Activated T-cell treated with anti-CD3 and anti-CD28 coated beads, Interleukin-2, amount 50 U/mL, for 72 hours (primary cell): Measurements from ENCODE around the gene CDCA8. TPM values are rescaled to one million over a fixed set of nuclear protein-coding genes. Genes with fewer than 3 reads are reported as not detected.
A peak's percentile ranks its signal among the peaks of the same experiment; 100 is the strongest.
"Not testable (repeated sequence)": the region's sequence is repeated elsewhere in the genome, so short reads cannot be mapped to it uniquely, and the experiment has no call there.

Experiments
- ATAC-seq, 2 donors: fragments of 150-1000 bp; cut with Tn5 transposase; replicated peaks in 1 of 2; 2 replicates each; pipeline ENCODE4 v1.10.0; 2021; ENCODE audit warnings: moderate library complexity in 2 of 2, mild to moderate bottlenecking in 1 of 2
- DNase-seq, 2 donors: peaks; one replicate each; pipeline ENCODE4 v3.0.0; 2021 to 2022; ENCODE audit warnings: mixed read lengths in 1 of 2
- H3K27ac Mint-ChIP-seq: one replicate; pipeline ENCODE4 v1.8.0; 2022; ENCODE audit warnings: mild to moderate bottlenecking, moderate library complexity, mixed read lengths
- H3K27me3 Mint-ChIP-seq: one replicate; pipeline ENCODE4 v1.8.0; 2022; ENCODE audit warnings: low read depth, mixed read lengths
- H3K36me3 Mint-ChIP-seq, 2 donors: one replicate each; pipeline ENCODE4 v1.8.0; 2022; ENCODE audit warnings: mixed read lengths in 2 of 2, mild to moderate bottlenecking in 1 of 2; ENCODE audit not compliant: insufficient read depth in 2 of 2
- H3K4me1 Mint-ChIP-seq: one replicate; pipeline ENCODE4 v1.8.0; 2022; ENCODE audit warnings: low read depth, mixed read lengths
- H3K4me3 Mint-ChIP-seq, 2 donors: one replicate each; pipeline ENCODE4 v1.8.0; 2022; ENCODE audit warnings: mild to moderate bottlenecking in 2 of 2, mixed read lengths in 2 of 2, moderate library complexity in 2 of 2
- H3K9me3 Mint-ChIP-seq, 2 donors: one replicate each; pipeline ENCODE4 v1.8.0; 2022; ENCODE audit warnings: mixed read lengths in 2 of 2
- total RNA-seq, 2 donors: library from RNA; stranded (reverse); gene quantifications; one replicate each; pipeline ENCODE4 v1.2.3, GENCODE V29; 2022

CDCA8 gene
- total RNA-seq, 2 donors from 2014 or later = 65.8 to 94.0 TPM

DNA sequence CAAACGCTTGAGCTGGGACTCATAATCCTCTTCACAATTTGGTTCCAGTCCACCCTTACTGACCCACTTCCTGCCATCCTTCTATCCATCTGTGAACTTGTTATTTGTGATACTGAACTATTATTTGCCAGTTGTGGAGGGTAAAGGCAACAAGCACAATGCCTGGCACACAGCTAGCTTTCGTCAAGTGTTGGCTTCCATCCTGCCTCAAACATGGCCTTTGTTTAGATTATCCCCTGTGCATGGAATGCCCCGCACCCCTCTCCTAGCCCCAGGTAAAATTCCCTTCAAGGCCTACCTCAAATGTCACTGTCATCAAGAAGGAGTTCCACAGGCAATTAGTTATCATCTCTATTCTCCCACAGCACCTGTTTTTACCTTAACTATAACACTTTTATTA, 11.4 kb upstream of the CDCA8 start:
- Mint-ChIP-seq H3K4me1 (peaks cover 6% of the 10 kb centered on the region), H3K27me3 (no peaks in the 10 kb centered on the region), H3K4me3 (no peak overlapping the region), H3K36me3 (peaks cover 10 to 12% of the 10 kb centered on the region in 2 donors), H3K9me3 (no peaks in the 10 kb centered on the region), H3K27ac (no peak overlapping the region)
- DNase-seq (no peak), ATAC-seq (no peak)

- Mint-ChIP-seq H3K27me3 (no peaks in the 10 kb centered on the region), H3K4me3 (no peak overlapping the region), H3K9me3 (no peaks in the 10 kb centered on the region), H3K36me3 (peaks cover 13 to 15% of the 10 kb centered on the region in 2 donors), H3K4me1 (peaks cover 6% of the 10 kb centered on the region), H3K27ac (peak overlapping the region; percentile 68)
- DNase-seq (peak; percentile 74 to 82), ATAC-seq (peak; percentile 58 to 76)
Measured at GRCh38 chr1:37682334-37682987, 9.9 kb upstream of the CDCA8 start.

DNA sequence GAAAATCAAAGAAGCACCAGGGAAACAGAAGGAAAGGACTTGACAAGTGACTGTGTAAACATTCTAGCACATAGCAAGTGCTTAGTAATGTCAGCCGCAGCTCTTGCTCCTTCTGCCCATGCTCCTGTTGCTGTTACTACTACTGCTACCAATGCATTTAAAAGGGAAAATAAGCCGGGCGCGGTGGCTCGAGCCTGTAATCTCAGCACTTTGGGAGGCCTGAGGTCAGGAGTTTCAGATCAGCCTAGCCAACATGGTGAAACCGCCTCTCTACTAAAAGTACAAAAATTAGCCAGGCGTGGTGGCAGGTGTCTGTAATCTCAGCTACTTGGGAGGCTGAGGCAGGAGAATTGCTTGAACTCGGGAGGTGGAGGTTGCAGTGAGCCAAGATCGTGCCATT, 8.1 kb upstream of the CDCA8 start:
- H3K4me3 Mint-ChIP-seq, H3K9me3 Mint-ChIP-seq, DNase-seq, ATAC-seq, H3K27me3 Mint-ChIP-seq: not testable (repeated sequence)
- H3K36me3 Mint-ChIP-seq = peaks cover 16 to 23% of the 10 kb centered on the region in 2 donors
- H3K27ac Mint-ChIP-seq = peak overlapping the region; percentile 75
- peaks cover 19% of the 10 kb centered on the region for H3K4me1 Mint-ChIP-seq

- Mint-ChIP-seq H3K9me3 (no peaks in the 10 kb centered on the region), H3K4me1 (peaks cover 27% of the 10 kb centered on the region), H3K4me3 (no peak overlapping the region), H3K36me3 (peaks cover 18 to 23% of the 10 kb centered on the region in 2 donors), H3K27ac (peak overlapping the region; percentile 11), H3K27me3 (no peaks in the 10 kb centered on the region)
- ATAC-seq = no peak
- no peak for DNase-seq
Measured at GRCh38 chr1:37685722-37686121, 6.6 kb upstream of the CDCA8 start.

DNA sequence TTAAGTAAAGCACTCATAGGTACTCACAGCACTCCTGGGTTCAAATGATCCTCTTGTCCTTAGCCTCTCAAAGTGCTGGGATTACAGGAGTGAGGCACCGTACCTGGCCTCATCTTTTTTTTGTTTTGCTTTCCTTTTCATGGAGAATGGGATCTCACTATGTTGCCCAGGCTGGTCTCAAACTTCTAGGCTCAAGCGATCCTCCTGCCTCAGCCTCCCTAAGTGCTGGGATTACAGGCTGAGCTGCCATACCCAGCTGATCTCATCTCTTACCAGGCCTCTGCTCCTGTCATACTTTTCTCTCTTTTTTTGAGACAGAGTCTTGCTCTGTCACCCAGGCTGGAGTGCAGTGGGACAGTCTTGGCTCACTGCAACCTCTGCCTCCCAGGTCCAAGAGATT, 4.6 kb upstream of the CDCA8 start:
- H3K9me3 Mint-ChIP-seq, H3K27me3 Mint-ChIP-seq, ATAC-seq, DNase-seq: not testable (repeated sequence)
- peaks cover 32% of the 10 kb centered on the region for H3K4me1 Mint-ChIP-seq
- peak overlapping the region in 1 of 2 donors; percentile 98 for H3K4me3 Mint-ChIP-seq
- peak overlapping the region; percentile 96 for H3K27ac Mint-ChIP-seq
- H3K36me3 Mint-ChIP-seq = peaks cover 17 to 19% of the 10 kb centered on the region in 2 donors

DNA sequence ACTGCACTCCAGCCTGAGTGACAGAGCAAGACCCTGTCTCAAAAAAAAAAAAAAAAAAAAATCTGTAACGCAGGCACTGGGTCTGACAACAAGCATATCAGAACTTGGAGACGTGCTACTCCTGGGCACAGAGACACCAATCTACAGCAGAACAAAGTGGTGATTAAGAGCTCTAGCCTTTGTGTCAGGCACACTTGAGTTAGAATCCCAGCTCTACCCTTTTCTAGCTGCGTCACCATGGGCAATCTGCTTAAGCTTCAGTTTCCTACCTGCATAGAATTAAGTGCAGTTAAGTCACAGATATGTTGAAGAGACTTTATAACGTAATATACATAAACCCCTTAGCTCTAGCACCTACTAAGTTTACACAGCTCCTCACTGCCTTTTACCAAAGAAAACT, 3.4 kb upstream of the CDCA8 start:
- H3K4me1 Mint-ChIP-seq = peaks cover 29% of the 10 kb centered on the region
- no peak for ATAC-seq
- H3K27ac Mint-ChIP-seq = peak overlapping the region; percentile 96
- DNase-seq = no peak
- H3K27me3 Mint-ChIP-seq = no peaks in the 10 kb centered on the region
- H3K4me3 Mint-ChIP-seq = peak overlapping the region; percentile 98 to 99
- H3K36me3 Mint-ChIP-seq = peaks cover 12 to 19% of the 10 kb centered on the region in 2 donors
- H3K9me3 Mint-ChIP-seq = no peaks in the 10 kb centered on the region

DNA sequence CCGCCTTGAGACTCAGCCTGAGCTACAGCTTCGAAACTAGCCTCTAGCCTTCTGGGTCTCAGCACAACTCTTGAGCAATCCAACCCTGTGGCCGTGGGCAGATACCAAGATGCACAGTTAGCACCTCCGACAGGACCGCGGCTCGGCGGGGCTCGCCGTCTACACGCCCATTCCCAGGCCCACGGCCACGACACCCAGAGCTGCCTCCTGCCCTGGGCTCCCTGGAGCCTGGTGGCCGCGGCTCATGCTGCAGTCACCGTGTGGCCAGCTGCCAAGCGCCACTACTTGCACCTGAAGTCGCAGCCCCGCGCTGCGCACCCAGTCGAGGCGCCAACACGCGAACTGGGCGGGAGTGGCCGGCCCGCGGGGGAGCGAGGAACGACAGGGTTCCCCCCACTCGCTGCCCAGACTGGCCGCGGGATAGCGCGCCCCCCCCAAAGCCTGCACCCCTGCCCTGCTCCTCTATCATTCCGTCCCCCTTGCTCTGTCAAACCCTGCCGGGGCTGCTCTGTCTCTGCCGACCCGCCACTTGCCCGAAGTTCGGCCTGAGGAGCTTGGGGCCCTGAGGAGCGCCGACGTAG, 729 bp upstream of the CDCA8 start:
- no peaks in the 10 kb centered on the region for H3K27me3 Mint-ChIP-seq
- DNase-seq = peak; percentile 47 to 51
- peaks cover 8 to 25% of the 10 kb centered on the region in 2 donors for H3K36me3 Mint-ChIP-seq
- H3K4me3 Mint-ChIP-seq = peak overlapping the region; percentile 98 to 99
- peak overlapping the region; percentile 56 for H3K27ac Mint-ChIP-seq
- peak; percentile 5 to 8 for ATAC-seq
- H3K4me1 Mint-ChIP-seq = peaks cover 35% of the 10 kb centered on the region
- no peaks in the 10 kb centered on the region for H3K9me3 Mint-ChIP-seq

DNA sequence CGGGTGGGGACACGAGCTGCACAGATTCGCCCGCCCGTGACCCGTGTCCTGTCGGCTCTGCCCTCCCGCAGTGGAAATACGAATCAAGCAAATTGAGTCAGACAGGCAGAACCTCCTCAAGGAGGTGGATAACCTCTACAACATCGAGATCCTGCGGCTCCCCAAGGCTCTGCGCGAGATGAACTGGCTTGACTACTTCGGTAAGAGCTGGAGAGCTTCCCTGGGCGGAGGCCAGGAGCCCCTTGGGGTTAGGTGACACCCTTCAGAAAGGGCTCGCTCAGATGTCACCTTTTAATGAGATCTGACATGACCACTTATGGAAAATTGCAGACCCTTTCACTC, 489 bp downstream of the CDCA8 start:
- H3K4me1 Mint-ChIP-seq = peaks cover 35% of the 10 kb centered on the region
- no peak for DNase-seq
- ATAC-seq = no peak

GRCh38 chr1:37697090-37697489, 4.8 kb downstream of the CDCA8 start:
- DNase-seq = no peak
- H3K27me3 Mint-ChIP-seq = no peaks in the 10 kb centered on the region

More for the DNA sequence above, 489 bp downstream of the CDCA8 start:
- Mint-ChIP-seq H3K36me3 (peaks cover 8 to 25% of the 10 kb centered on the region in 2 donors), H3K27ac (peak overlapping the region; percentile 62), H3K9me3 (no peaks in the 10 kb centered on the region), H3K4me3 (peak overlapping the region; percentile 98 to 99), H3K27me3 (no peaks in the 10 kb centered on the region)

GRCh38 chr1:37697737-37698136, 5.4 kb downstream of the CDCA8 start:
- no peak for ATAC-seq
- no peak for DNase-seq
- H3K4me1 Mint-ChIP-seq = peaks cover 20% of the 10 kb centered on the region
- peaks cover 20 to 46% of the 10 kb centered on the region in 2 donors for H3K36me3 Mint-ChIP-seq
- no peaks in the 10 kb centered on the region for H3K9me3 Mint-ChIP-seq
- H3K27ac Mint-ChIP-seq = peak overlapping the region; percentile 20
- peak overlapping the region in 1 of 2 donors; percentile 32 for H3K4me3 Mint-ChIP-seq
- H3K27me3 Mint-ChIP-seq = no peaks in the 10 kb centered on the region

More at GRCh38 chr1:37697090-37697489, 4.8 kb downstream of the CDCA8 start:
- H3K27ac Mint-ChIP-seq = no peak overlapping the region
- H3K36me3 Mint-ChIP-seq = peaks cover 17 to 42% of the 10 kb centered on the region in 2 donors
- peaks cover 20% of the 10 kb centered on the region for H3K4me1 Mint-ChIP-seq
- ATAC-seq = no peak
- H3K4me3 Mint-ChIP-seq = no peak overlapping the region
- no peaks in the 10 kb centered on the region for H3K9me3 Mint-ChIP-seq

DNA sequence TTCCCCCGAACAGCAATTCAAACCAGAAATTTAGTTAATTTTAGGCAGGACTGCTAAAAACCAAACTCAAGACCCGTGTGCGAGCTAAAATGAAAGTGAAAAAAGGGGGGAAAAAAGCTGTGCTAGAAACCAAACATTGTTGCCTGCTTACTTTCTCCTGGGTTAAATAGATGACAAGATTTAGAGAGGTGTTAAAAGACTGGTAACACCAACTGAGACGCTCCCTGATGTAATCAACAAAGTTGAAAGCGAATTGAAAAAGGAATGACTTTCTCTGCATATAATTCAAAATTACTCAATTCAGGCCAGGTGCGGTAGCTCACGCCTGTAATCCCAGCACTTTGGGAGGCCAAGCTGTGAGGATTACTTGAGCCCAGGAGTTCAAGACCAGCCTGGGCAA, 6.8 kb downstream of the CDCA8 start:
- Mint-ChIP-seq H3K27ac (peak overlapping the region; percentile 66), H3K36me3 (peaks cover 20 to 47% of the 10 kb centered on the region in 2 donors), H3K27me3 (no peaks in the 10 kb centered on the region), H3K9me3 (no peaks in the 10 kb centered on the region), H3K4me3 (peak overlapping the region in 1 of 2 donors; percentile 28), H3K4me1 (peaks cover 17% of the 10 kb centered on the region)
- ATAC-seq (peak in 1 of 2 donors; percentile 54), DNase-seq (no peak)

- Mint-ChIP-seq H3K9me3 (no peaks in the 10 kb centered on the region), H3K27me3 (no peaks in the 10 kb centered on the region), H3K36me3 (peaks cover 21 to 43% of the 10 kb centered on the region in 2 donors), H3K4me1 (peaks cover 14% of the 10 kb centered on the region), H3K4me3 (no peak overlapping the region), H3K27ac (no peak overlapping the region)
- DNase-seq (no peak), ATAC-seq (no peak)
Measured at GRCh38 chr1:37701051-37701450, 8.7 kb downstream of the CDCA8 start.

DNA sequence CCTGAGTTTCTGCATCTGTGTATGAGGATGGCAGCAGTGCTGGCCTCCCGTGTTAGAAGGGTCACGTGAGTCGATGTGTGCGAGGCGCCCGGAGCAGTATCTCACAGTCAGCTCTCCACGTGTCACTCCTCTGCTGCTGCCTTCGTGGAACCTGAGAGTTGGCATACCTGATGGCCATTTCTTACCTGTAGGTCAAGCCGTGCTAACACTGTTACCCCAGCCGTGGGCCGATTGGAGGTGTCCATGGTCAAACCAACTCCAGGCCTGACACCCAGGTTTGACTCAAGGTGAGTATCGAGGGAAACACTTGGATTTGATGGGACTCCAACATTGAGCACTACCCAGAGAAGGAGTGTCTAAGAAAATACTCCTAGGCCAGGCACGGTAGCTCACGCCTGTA, 10.7 kb downstream of the CDCA8 start:
- Mint-ChIP-seq H3K4me3 (no peak overlapping the region), H3K9me3 (no peaks in the 10 kb centered on the region), H3K4me1 (peaks cover 11% of the 10 kb centered on the region), H3K36me3 (peaks cover 22 to 40% of the 10 kb centered on the region in 2 donors), H3K27ac (no peak overlapping the region), H3K27me3 (no peaks in the 10 kb centered on the region)
- DNase-seq (no peak), ATAC-seq (no peak)
